ENCODE data around the gene MCTP1.
"Not testable (repeated sequence)": the region's sequence is repeated elsewhere in the genome, so short reads cannot be mapped to it uniquely, and the experiment has no call there.

The MCTP1 gene

GRCh38 chr5:95018946-95019345 lies 265.9 kb downstream of the MCTP1 start:
- TF ChIP-seq CTCF (IDR thresholded peaks at IDR 0.05; ENCODE audit: low read depth, low read length, missing control alignments), result no peak
- H3K36me3 ChIP-seq (replicated peaks), result no peaks in the 10 kb centered on the region
- H3K4me3 ChIP-seq (ENCODE audit: low read depth, low read length), result no peak overlapping the region
- in situ Hi-C loops (cut with HindIII; ENCODE audit: low pct_ligation_motif_present, low sequenced_read_pairs), result no loop called here
- no peak for DNase-seq
- H3K27ac ChIP-seq, result no peak overlapping the region
- no peaks in the 10 kb centered on the region for H3K27me3 ChIP-seq (replicated peaks)

GRCh38 chr5:95018511-95018910 lies 266.4 kb downstream of the MCTP1 start:
- H3K36me3 ChIP-seq (replicated peaks), result no peaks in the 10 kb centered on the region
- no peak for DNase-seq
- H3K4me3 ChIP-seq (ENCODE audit: low read depth, low read length), result no peak overlapping the region
- no peak overlapping the region for H3K27ac ChIP-seq
- in situ Hi-C loops (cut with HindIII; ENCODE audit: low pct_ligation_motif_present, low sequenced_read_pairs), result no loop called here
- no peaks in the 10 kb centered on the region for H3K27me3 ChIP-seq (replicated peaks)
- TF ChIP-seq CTCF (IDR thresholded peaks at IDR 0.05; ENCODE audit: low read depth, low read length, missing control alignments), result no peak

- H3K36me3 ChIP-seq (replicated peaks), result no peaks in the 10 kb centered on the region
- DNase-seq, result no peak
- no peak overlapping the region for H3K4me3 ChIP-seq (ENCODE audit: low read depth, low read length)
- H3K27me3 ChIP-seq (replicated peaks), result no peaks in the 10 kb centered on the region
- no peak overlapping the region for H3K27ac ChIP-seq
- TF ChIP-seq CTCF (IDR thresholded peaks at IDR 0.05; ENCODE audit: low read depth, low read length, missing control alignments), result no peak
- in situ Hi-C loops (cut with HindIII; ENCODE audit: low pct_ligation_motif_present, low sequenced_read_pairs), result no loop called here
Observed at GRCh38 chr5:95009812-95010211, 275.1 kb downstream of the MCTP1 start.

- Histone ChIP-seq H3K36me3 (replicated peaks) (no peaks in the 10 kb centered on the region), H3K27me3 (replicated peaks) (no peaks in the 10 kb centered on the region), H3K27ac (no peak overlapping the region), H3K4me3 (ENCODE audit: low read depth, low read length) (no peak overlapping the region)
- TF ChIP-seq CTCF (IDR thresholded peaks at IDR 0.05; ENCODE audit: low read depth, low read length, missing control alignments), result no peak
- in situ Hi-C loops (cut with HindIII; ENCODE audit: low pct_ligation_motif_present, low sequenced_read_pairs), result no loop called here
- no peak for DNase-seq
Observed at GRCh38 chr5:95007921-95008597, 276.8 kb downstream of the MCTP1 start.

- Histone ChIP-seq H3K36me3 (replicated peaks) (no peaks in the 10 kb centered on the region), H3K27me3 (replicated peaks) (no peaks in the 10 kb centered on the region), H3K27ac (no peak overlapping the region), H3K4me3 (ENCODE audit: low read depth, low read length) (no peak overlapping the region)
- no peak for TF ChIP-seq CTCF (IDR thresholded peaks at IDR 0.05; ENCODE audit: low read depth, low read length, missing control alignments)
- in situ Hi-C loops (cut with HindIII; ENCODE audit: low pct_ligation_motif_present, low sequenced_read_pairs), result no loop called here
- DNase-seq, result no peak
Observed at GRCh38 chr5:95005811-95006210, 279.1 kb downstream of the MCTP1 start.

- Histone ChIP-seq H3K36me3 (replicated peaks) (no peaks in the 10 kb centered on the region), H3K27me3 (replicated peaks) (no peaks in the 10 kb centered on the region), H3K4me3 (ENCODE audit: low read depth, low read length) (no peak overlapping the region), H3K27ac (no peak overlapping the region)
- in situ Hi-C loops (cut with HindIII; ENCODE audit: low pct_ligation_motif_present, low sequenced_read_pairs), result loop anchor here (25.0 kb wide), 1 partner anchor 239 kb away; no protein-coding TSS in a partner anchor
- no peak for TF ChIP-seq CTCF (IDR thresholded peaks at IDR 0.05; ENCODE audit: low read depth, low read length, missing control alignments)
- no peak for DNase-seq
Observed at GRCh38 chr5:94998670-94999069, 286.2 kb downstream of the MCTP1 start.

- in situ Hi-C loops (cut with HindIII; ENCODE audit: low pct_ligation_motif_present, low sequenced_read_pairs), result loop anchor here (25.0 kb wide), 1 partner anchor 243 kb away; no protein-coding TSS in a partner anchor
- H3K36me3 ChIP-seq (replicated peaks); H3K27ac ChIP-seq; H3K27me3 ChIP-seq (replicated peaks); DNase-seq; H3K4me3 ChIP-seq (ENCODE audit: low read depth, low read length): not testable (repeated sequence)
Observed at GRCh38 chr5:94994537-94994936, 290.4 kb downstream of the MCTP1 start.

Measured in brain microvascular endothelial cell (primary cell).